ENCODE results near the gene CD6.

GRCh38 chr11:60941371-60942119 is 29.9 kb upstream of the CD6 start:
- TF ChIP-seq CTCF (IDR thresholded peaks at IDR 0.05; ENCODE audit: poor library complexity): no peak
- TF ChIP-seq EZH2 (IDR thresholded peaks at IDR 0.05; ENCODE audit: borderline replicate concordance): no peak
- TF ChIP-seq EZH2phosphoT487 (IDR thresholded peaks at IDR 0.05; ENCODE audit: low read depth, severe bottlenecking, unreplicated experiment): no peak
